NCI-H345 treated with DMSO at 0.1 percent for 48 hours (cell line): ENCODE results near the gene RNU6-9.

ENCODE experiments used
- DNase-seq: peaks from one replicate; lab custom pipeline; 2025; ENCODE audit not compliant: unreplicated experiment; lab: John Stamatoyannopoulos, UW

RNU6-9 gene

DNA sequence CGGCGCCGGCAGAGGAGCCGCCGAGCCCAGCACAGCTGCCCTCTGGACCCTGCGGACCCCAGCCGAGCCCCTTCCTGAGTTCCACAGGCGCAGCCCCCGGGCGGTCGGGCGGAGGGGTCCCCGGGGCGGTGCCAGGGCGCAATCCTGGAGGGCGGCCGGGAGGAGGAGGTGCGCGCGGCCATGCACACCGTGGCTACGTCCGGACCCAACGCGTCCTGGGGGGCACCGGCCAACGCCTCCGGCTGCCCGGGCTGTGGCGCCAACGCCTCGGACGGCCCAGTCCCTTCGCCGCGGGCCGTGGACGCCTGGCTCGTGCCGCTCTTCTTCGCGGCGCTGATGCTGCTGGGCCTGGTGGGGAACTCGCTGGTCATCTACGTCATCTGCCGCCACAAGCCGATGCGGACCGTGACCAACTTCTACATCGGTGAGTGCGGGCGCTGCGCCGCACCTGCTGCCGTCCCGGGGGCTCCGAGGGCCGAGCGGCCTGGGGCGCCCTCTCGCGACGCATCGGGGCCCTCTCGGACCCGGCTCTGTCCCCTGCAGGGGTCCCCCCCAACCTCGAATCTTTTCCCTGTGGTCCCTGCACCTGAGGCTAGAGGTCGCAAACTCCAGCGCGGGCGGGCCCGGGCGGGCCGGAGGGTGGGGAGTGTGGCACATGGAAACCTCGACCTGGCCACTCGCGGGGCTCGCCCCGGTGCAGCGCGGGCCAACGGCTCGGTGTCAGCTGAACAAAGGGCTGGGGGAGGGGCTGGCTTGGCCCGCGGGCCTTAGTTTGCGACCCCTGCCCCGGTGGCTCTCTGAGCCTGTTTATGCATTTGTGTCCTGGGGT lies 24.3 kb downstream of the RNU6-9 start, which contains the start of gene KISS1R:
Gene KISS1R, plus strand, starts transcription at position 11 of the 829 bp plus-strand sequence. Its CDS starts 170 bp downstream, at position 181.
- no peak for DNase-seq

DNA sequence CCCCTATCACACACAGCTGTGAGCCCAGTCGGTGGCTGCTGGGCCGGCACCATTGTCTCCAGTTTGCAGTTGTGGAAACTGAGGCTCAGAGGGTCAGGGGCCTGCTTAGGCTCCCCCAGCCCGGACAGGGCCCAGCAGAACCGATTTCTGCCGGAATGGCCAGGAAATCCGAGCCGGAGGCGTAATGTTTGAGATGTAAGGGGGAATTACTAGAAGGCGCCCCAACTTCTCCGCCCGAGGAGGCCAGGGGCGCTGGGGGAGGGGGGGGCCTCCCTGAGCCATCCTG lies 24.8 kb downstream of the RNU6-9 start:
- no peak for DNase-seq

DNA sequence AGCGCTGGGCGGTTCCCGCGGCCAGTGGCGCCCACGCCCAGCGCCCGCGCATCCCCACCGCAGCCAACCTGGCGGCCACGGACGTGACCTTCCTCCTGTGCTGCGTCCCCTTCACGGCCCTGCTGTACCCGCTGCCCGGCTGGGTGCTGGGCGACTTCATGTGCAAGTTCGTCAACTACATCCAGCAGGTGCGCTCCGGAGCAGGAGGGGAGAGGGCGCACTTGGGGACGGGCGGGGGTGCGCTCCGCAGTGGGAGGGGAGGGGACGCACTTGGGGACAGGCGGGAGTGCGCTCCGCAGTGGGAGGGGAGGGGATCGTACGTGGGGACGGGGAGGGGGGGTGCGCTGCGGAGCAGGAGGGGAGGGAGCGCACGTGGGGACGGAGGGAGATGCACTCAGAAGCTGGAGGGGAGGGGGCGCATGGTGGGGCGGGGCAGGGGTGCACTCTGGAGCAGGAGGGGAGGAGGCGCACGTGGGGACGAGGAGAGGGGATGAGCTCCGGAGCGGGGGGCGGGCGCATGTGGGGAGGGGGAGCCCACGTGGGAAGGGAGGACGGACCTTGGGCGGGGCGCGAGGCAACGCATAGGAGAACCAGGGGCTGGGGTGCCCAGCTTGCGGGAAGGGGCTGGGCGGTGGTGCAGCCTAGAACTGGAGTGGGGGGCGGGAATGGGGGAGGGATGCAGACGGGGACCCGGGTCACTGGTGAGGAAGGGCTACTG lies 25.4 kb downstream of the RNU6-9 start:
- no peak for DNase-seq

GRCh38 chr19:919199-920050 lies 26.1 kb downstream of the RNU6-9 start:
- DNase-seq: peak; percentile 60

GRCh38 chr19:920051-920864 lies 27.0 kb downstream of the RNU6-9 start:
- DNase-seq: peak; percentile 52

DNA sequence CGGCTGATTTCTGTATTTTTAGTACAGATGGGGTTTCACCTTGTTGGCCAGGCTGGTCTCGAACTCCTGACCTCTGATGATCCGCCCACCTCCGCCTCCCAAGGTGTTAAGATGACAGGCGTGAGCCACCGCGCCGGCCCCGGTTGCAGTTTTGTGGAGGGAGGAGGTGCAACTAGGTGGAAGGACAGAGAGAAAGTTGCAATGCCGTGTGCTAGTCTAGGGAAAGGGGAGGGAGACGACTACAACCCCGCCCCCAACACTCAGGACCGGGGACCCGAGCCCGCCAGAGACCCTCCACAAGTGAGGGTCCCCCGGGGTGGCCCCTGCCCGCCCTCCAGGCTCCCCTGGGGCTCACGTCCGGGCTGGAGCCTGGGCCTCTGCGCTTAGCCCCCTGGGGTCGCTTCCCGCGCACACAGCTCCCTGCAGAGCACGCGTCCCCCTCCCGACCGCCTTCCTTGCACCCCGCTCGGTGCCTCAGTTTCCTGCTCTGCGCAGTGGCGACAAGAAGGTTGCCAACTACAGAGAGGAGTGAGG lies 31.3 kb downstream of the RNU6-9 start:
- DNase-seq: no peak

DNA sequence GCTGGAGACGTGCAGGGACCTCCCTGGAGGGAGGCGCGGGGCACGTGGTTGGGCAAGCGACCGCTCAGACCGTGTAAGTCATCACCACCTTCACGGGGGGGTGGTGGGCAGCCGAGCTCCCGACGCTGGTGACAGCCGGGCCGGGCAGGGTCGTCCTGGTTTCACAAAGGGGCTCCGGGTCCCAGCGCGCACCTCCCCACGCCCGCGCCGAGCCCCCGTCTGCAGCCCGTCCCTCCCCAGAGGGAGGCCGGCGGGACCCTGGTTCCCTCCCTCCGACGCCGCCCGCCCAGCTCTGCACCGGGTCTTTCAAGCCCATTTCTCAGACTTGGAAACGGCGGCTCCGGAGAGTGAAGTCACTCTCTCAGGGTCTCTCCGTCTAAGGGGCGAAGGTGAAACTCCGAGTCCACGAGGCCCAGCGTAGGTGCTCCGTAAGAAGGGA lies 31.8 kb downstream of the RNU6-9 start:
- DNase-seq: no peak

- peak; percentile 46 for DNase-seq
Measured at GRCh38 chr19:925526-926322, 32.4 kb downstream of the RNU6-9 start, which contains the start of gene ARID3A. ARID3A (plus strand) TSS chr19:926035; CDS start chr19:929529, 3,494 bp downstream.

DNA sequence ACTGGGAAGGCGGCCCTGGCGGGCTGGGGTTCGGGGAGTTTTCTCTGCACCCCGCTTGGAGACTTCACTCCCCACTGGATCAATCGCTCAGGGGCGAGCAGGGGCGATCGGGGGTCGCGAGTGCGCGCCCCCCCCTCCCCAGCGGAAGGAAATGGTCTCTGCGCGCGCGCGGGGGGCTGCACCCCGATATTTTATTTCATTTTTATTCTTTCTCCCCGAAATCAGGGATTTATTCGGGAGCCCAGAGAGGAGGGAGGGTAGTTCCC lies 33.0 kb downstream of the RNU6-9 start:
- DNase-seq: no peak

DNA sequence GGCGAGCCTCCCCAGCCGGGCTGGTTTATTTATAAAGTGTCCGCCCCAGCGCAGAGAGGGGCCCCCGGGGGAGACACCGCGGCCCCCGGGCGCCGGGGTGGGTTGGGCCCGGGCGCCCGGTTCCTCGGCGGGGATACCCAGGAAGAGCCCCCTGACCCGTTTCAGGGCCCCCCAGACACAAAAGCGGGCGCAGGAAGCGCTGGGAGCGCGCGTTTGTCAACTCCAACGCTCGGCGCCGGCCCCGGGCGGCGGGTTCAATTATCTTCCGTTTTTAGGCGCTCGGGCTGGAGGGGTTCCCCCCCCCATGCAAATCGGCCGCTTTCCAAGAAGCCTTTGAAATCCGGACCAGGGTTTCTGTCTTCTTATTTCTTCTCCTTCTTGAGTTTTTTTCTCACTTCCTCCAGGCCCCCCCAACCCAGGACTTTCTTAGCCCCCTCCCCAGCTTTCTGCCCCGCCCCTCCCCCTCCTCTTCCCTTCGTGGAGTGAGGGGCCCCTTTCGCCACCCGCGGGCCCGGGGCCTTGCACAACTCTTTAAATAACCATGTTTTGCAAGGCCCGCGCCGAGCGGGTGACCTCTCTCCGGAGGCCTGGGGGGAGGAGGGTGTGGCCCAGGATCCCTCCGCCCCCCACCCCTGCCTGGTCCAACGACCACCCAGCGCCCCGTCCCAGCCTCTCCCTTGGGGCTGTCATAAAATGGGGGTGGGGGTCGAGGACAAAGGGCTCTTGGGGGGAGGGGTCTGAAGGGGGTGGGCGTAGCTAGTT lies 33.5 kb downstream of the RNU6-9 start:
- DNase-seq: no peak

DNA sequence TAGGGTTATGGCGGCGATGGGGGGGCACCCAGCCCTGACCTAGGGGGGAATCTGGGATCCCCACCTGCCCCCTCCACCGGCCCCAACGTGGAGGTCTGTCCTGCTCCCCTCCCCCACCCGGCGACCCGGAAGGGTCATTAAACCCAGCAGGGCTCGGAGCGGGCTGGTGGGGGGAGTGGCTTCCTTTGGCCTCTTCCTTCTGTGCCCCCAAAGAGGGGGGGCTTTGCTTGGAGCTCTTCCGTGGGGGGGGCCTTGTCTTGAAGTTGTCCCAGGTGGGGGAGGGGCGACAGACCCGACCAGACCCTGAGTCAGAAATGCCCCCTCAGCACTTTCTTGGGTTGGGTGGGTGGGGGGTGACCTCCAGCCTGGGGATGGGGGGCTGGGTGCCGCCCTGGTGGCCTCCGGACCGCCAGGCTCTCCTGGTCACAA lies 34.1 kb downstream of the RNU6-9 start:
- no peak for DNase-seq

DNA sequence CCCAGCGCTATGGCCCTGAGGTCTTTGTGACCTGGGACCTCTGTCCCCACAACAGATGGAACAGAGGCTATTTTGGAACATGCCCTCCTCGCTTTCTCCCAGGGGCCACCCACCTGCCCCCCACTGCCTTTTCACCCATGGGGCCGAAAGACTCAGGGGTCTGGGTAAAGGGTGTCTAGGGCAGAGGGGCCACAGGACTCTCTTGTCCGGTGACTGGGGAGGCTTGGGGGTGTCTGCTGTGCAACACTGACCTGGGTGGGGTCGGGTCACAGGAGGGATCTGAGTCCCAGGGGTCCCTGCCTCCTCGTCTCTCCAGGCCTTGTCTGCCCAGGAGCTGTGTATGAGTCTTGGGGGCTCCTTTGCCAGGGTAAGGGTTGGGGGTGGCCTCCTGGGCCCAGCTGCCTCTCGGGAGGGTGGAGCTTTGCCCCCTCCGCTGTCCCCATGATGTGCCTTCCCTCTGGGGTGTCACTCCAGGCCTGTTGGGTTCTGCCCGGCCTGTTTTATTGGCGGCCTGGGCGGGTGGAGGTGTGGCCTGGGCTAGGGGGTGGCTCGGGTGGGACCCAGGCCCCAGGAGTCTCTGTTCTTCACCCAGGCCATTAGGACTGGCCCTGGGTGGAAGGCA lies 34.6 kb downstream of the RNU6-9 start:
- no peak for DNase-seq

- no peak for DNase-seq
Measured at GRCh38 chr19:928471-929202, 35.4 kb downstream of the RNU6-9 start.

GRCh38 chr19:929203-929890 lies 36.1 kb downstream of the RNU6-9 start:
- DNase-seq: no peak

- DNase-seq: no peak
Measured at GRCh38 chr19:929891-930258, 36.6 kb downstream of the RNU6-9 start.

- no peak for DNase-seq
Measured at GRCh38 chr19:931860-932647, 38.8 kb downstream of the RNU6-9 start.
